Measurements from ENCODE around the gene FAM151B. TPM values are rescaled to one million over a fixed set of nuclear protein-coding genes. Genes with fewer than 3 reads are reported as not detected.

The FAM151B gene
- total RNA-seq, 1 experiment from 2014 or later, result 0.72 TPM

- Histone ChIP-seq H3K4me2 (ENCODE audit: insufficient read depth, insufficient read length, low read length) (no peak overlapping the region), H3K56ac (ENCODE audit: insufficient read length, low read depth, low read length) (no peak overlapping the region), H2AFZ (ENCODE audit: low read length) (no peak overlapping the region), H4K20me1 (ENCODE audit: control insufficient read depth, insufficient read depth, insufficient read length) (no peaks in the 10 kb centered on the region), H3K79me1 (ENCODE audit: insufficient read depth, low read depth, low read length, poor library complexity, severe bottlenecking) (no peaks in the 10 kb centered on the region), H4K8ac (replicated peaks; ENCODE audit: insufficient read length, low read depth, low read length) (no peak overlapping the region), H3K79me2 (ENCODE audit: insufficient read depth, low read length) (no peaks in the 10 kb centered on the region), H2BK12ac (ENCODE audit: insufficient read length, low read depth, low read length) (no peak overlapping the region), H3K4ac (ENCODE audit: low read depth, low read length) (no peak overlapping the region), H4K91ac (ENCODE audit: insufficient read length, low read depth, low read length) (no peak overlapping the region), H3K9me3 (ENCODE audit: control insufficient read depth, low read depth, low read length) (no peaks in the 10 kb centered on the region), H3K27ac (ENCODE audit: insufficient read length, low read depth, low read length) (no peak overlapping the region), H3K23ac (ENCODE audit: insufficient read length, low read depth, low read length) (no peak overlapping the region), H3T11ph (ENCODE audit: low read length) (no peak overlapping the region), H3K23me2 (ENCODE audit: insufficient read length, low read depth, low read length, poor library complexity, severe bottlenecking) (no peaks in the 10 kb centered on the region), H4K5ac (ENCODE audit: insufficient read length, low read depth, low read length) (no peak overlapping the region), H3K18ac (ENCODE audit: insufficient read length, low read depth, low read length) (no peak overlapping the region), H2AK5ac (ENCODE audit: insufficient read length, low read length) (no peak overlapping the region), H2BK120ac (ENCODE audit: low read depth, low read length, poor library complexity, severe bottlenecking) (no peak overlapping the region), H3K9ac (ENCODE audit: extremely low read depth, insufficient read length, low read length) (no peak overlapping the region), H2BK15ac (ENCODE audit: low read depth, low read length) (no peak overlapping the region), H2BK20ac (ENCODE audit: low read depth, low read length, poor library complexity, severe bottlenecking) (no peak overlapping the region), H3K14ac (ENCODE audit: insufficient read depth, low read length) (no peak overlapping the region), H3K27me3 (ENCODE audit: insufficient read depth, low read length) (no peaks in the 10 kb centered on the region), H3K4me1 (ENCODE audit: insufficient read depth, low read length) (no peaks in the 10 kb centered on the region), H2BK5ac (ENCODE audit: insufficient read length, low read length) (no peak overlapping the region)
- peaks cover 24 to 59% (median 52%) of the 10 kb centered on the region in 3 experiments for H3K36me3 Mint-ChIP-seq (ENCODE audit: insufficient read depth in 1 of 3, low read depth in 3 of 3)
- no peak overlapping the region for H3K4me3 Mint-ChIP-seq
- H3K27ac Mint-ChIP-seq, result no peak overlapping the region
- H3K9me3 Mint-ChIP-seq, result peaks cover 22 to 30% of the 10 kb centered on the region in 2 experiments
- peak; percentile 45 for DNase-seq
- peaks cover 8 to 11% of the 10 kb centered on the region in 2 experiments; a peak in 2 of 4 replicates for H3K4me1 Mint-ChIP-seq
- no peaks in the 10 kb centered on the region for H3K27me3 Mint-ChIP-seq (ENCODE audit: low read depth)
- TF ChIP-seq CTCF (conservative IDR thresholded peaks at IDR 0.05), result peak; percentile 84
- no CpG with 5 or more reads among the region's 3 CpGs for WGBS (ENCODE audit: extremely low coverage, insufficient read length, low lambda C conversion rate)
Measured at GRCh38 chr5:80481019-80481893, 6.6 kb upstream of the FAM151B start.
